Progenitor cell of endocrine pancreas (in vitro differentiated cells): Measurements from ENCODE around the gene CHRNA5. TPM values are rescaled to one million over a fixed set of nuclear protein-coding genes. Genes with fewer than 3 reads are reported as not detected.

Source experiments
- DNase-seq: peaks from one replicate; pipeline ENCODE4 v3.0.0; 2021; ENCODE audit warnings: low spot score; ENCODE audit not compliant: unreplicated experiment
- H3K27ac Mint-ChIP-seq: 2 replicates; pipeline ENCODE4 v1.8.0; 2021; ENCODE audit warnings: mild to moderate bottlenecking, moderate library complexity, mixed read lengths
- H3K27me3 Mint-ChIP-seq: 2 replicates; pipeline ENCODE4 v1.8.0; 2021; ENCODE audit warnings: mixed read lengths
- H3K36me3 Mint-ChIP-seq: 2 replicates; pipeline ENCODE4 v1.8.0; 2022; ENCODE audit warnings: mixed read lengths; ENCODE audit not compliant: insufficient read depth
- H3K4me1 Mint-ChIP-seq: 2 replicates; pipeline ENCODE4 v1.8.0; 2021; ENCODE audit warnings: low read depth, mixed read lengths
- H3K4me3 Mint-ChIP-seq: 2 replicates; pipeline ENCODE4 v1.8.0; 2021; ENCODE audit warnings: low read depth, mild to moderate bottlenecking, moderate library complexity, mixed read lengths
- H3K9me3 Mint-ChIP-seq: 2 replicates; pipeline ENCODE4 v1.8.0; 2021; ENCODE audit warnings: low read depth, mixed read lengths
- CTCF ChIP-seq: fragments of 200-600 bp; sonication (generic); IDR thresholded peaks from one replicate; pipeline ENCODE4 v1.5.0; 2021; ENCODE audit warnings: antibody characterized with exemption, mild to moderate bottlenecking; ENCODE audit not compliant: unreplicated experiment
- total RNA-seq: library from RNA; stranded (reverse); gene quantifications from 2 replicates; pipeline ENCODE4 v1.2.1, GENCODE V29; 2021

CHRNA5 gene
- total RNA-seq, 1 donor from 2014 or later: 8.0 TPM

- H3K4me1 Mint-ChIP-seq: peaks cover 15% of the 10 kb centered on the region
- peaks cover 5% of the 10 kb centered on the region for H3K36me3 Mint-ChIP-seq
- no peaks in the 10 kb centered on the region for H3K27me3 Mint-ChIP-seq
- peak overlapping the region; percentile 97 for H3K27ac Mint-ChIP-seq
- H3K9me3 Mint-ChIP-seq: no peaks in the 10 kb centered on the region
- peak overlapping the region; percentile 100 for H3K4me3 Mint-ChIP-seq
- no peak for DNase-seq
- TF ChIP-seq CTCF: no peak
These were observed 24.2 kb upstream of the CHRNA5 start for GRCh38 chr15:78540871-78541743.

GRCh38 chr15:78541744-78542034, 23.6 kb upstream of the CHRNA5 start:
- Mint-ChIP-seq H3K4me1 (peaks cover 9% of the 10 kb centered on the region), H3K9me3 (no peaks in the 10 kb centered on the region), H3K36me3 (peaks cover 8% of the 10 kb centered on the region), H3K4me3 (peak overlapping the region; percentile 100), H3K27ac (peak overlapping the region; percentile 83), H3K27me3 (no peaks in the 10 kb centered on the region)
- no peak for TF ChIP-seq CTCF
- no peak for DNase-seq

DNA sequence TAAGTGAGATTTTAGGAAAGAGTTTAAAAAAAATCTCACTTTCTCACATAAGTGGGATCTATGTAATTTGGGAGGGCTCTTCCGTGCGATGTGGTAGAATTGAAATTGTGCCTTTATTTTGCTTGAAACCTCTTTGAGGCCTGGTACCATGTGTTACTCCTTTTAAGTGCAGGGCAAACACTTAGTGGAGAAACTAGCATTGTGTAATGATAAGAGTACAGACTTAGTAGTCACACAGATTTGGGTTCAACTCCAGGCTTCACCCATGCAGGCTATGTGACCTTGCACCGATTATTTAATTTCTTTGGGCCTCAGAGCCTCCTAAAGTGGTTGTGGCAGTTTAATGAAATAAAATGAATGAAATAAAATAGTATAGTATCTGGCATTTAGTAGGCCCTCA, 22.7 kb upstream of the CHRNA5 start:
- H3K36me3 Mint-ChIP-seq: peaks cover 8% of the 10 kb centered on the region

DNA sequence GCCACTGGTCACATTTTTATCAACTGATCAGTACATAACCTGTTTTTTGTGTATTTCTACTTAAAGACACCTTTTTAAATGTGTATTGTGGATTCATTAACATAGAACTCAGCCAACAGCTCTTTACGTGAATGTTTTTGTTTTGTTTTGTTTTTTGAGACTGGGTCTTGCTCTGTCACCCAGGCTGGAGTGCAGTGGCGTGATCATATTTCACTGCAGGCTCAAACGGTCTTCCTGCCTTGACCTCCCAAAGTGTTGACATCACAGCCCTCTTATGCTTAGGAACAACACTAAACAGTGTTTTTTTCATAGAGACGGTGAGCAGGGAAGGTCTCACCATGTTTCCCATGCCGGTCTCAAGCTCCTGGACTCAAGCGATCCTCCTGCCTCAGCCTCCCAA, 15.1 kb upstream of the CHRNA5 start:
- Mint-ChIP-seq H3K9me3 (no peaks in the 10 kb centered on the region), H3K27ac (no peak overlapping the region), H3K4me3 (no peak overlapping the region), H3K27me3 (peaks cover 4% of the 10 kb centered on the region), H3K36me3 (peaks cover 12% of the 10 kb centered on the region), H3K4me1 (no peaks in the 10 kb centered on the region)
- no peak for DNase-seq
- no peak for TF ChIP-seq CTCF

More for the DNA sequence above, 22.7 kb upstream of the CHRNA5 start:
- DNase-seq: no peak
- H3K27ac Mint-ChIP-seq: no peak overlapping the region
- no peaks in the 10 kb centered on the region for H3K27me3 Mint-ChIP-seq
- peaks cover 9% of the 10 kb centered on the region for H3K4me1 Mint-ChIP-seq
- TF ChIP-seq CTCF: no peak
- peak overlapping the region; percentile 37 for H3K4me3 Mint-ChIP-seq
- no peaks in the 10 kb centered on the region for H3K9me3 Mint-ChIP-seq

DNA sequence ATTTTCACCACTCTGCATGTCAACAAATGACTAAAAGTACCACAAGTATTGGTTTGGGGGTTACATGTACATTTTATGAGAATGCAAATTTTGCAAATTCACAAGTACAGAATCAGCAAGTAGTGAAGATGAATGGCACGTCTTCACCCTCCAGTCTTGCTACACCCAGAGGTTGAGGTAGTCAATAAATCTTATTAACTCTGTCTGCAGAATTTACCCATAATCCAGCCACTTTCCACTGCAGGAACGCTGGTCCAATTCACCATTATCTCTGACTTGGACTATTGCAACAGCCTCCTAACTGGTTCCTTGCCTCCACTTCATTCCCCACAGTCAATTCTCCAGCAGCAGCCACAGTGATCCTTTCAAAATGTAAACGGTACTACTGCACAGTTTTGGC, 14.5 kb upstream of the CHRNA5 start:
- DNase-seq: no peak
- H3K36me3 Mint-ChIP-seq: peaks cover 12% of the 10 kb centered on the region
- peaks cover 4% of the 10 kb centered on the region for H3K27me3 Mint-ChIP-seq
- no peak overlapping the region for H3K4me3 Mint-ChIP-seq
- H3K9me3 Mint-ChIP-seq: no peaks in the 10 kb centered on the region
- no peak overlapping the region for H3K27ac Mint-ChIP-seq
- H3K4me1 Mint-ChIP-seq: no peaks in the 10 kb centered on the region
- TF ChIP-seq CTCF: no peak
